GM12873 (cell line): ENCODE results near the gene MGAM2.

Experiments used
- CTCF ChIP-seq: IDR thresholded peaks from 2 replicates; pipeline ENCODE4 v1.5.1; 2012; ENCODE audit warnings: low read depth, mild to moderate bottlenecking, moderate library complexity, low read length, control low read depth; ENCODE audit not compliant: insufficient read depth; ENCODE audit errors: missing control alignments

Gene MGAM2

DNA sequence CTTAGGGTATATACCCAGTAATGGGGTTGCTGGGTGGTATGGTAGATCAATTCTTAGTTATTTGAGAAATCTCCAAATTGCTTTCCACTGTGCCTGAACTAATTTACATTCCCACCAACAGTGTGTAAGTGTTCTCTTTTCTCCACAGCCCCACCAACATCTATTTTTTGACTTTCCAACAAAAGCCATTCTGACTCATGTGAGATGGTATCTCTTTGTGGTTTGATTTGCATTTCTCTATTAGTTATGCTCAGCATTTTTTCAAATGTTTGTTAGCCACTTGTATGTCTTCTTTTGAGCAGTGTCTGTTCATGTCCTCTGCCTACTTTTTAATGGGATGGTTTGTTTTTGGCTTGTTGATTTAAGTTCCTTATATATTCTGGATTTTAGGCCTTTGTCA lies 66.4 kb downstream of the MGAM2 start:
- TF ChIP-seq CTCF = no peak

- TF ChIP-seq CTCF = no peak
These were observed 68.9 kb downstream of the MGAM2 start for GRCh38 chr7:142180426-142180825.

DNA sequence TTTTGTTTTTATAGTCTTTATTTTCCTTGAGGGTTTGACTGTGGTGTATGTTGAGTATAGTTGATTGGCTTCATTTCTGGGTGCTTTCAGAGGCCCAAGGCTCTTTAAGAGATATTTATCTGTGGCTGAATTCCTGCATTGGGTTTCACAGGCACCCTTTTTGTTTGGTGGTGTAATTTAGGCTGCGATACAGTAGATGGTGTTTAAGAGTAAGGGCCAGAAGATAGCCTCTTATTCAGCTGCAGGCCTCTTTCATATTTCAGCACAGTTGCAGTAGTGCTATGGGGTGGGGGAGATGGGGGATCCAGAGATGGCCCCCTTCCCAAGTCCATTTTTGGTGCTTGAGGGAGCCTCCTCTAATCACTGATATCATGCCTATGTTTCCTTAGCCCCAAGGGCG lies 69.7 kb downstream of the MGAM2 start:
- no peak for TF ChIP-seq CTCF

- TF ChIP-seq CTCF = no peak
These were observed 70.4 kb downstream of the MGAM2 start for GRCh38 chr7:142181966-142182365.

DNA sequence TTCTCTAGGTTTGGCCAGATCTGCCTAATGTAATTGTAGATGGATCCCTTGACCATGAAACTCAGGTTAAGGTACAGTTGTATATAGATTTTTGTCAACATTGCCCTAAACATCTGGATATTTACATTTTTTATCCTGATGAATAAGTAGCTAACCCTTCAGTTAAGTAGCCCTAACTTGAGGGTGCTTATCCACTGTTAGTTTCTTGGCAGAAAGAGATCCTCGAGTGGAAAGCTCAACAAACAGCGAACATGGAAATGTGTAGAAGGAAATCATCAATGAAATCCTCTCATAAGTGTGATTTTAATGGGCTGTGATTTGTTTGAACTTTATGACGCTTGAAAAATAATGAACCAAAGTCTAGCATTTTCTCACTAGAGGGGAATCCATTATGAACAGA lies 73.6 kb downstream of the MGAM2 start:
- no peak for TF ChIP-seq CTCF

GRCh38 chr7:142185801-142186200 lies 74.3 kb downstream of the MGAM2 start:
- TF ChIP-seq CTCF = no peak

- no peak for TF ChIP-seq CTCF
These were observed 76.6 kb downstream of the MGAM2 start for GRCh38 chr7:142188154-142188553.

DNA sequence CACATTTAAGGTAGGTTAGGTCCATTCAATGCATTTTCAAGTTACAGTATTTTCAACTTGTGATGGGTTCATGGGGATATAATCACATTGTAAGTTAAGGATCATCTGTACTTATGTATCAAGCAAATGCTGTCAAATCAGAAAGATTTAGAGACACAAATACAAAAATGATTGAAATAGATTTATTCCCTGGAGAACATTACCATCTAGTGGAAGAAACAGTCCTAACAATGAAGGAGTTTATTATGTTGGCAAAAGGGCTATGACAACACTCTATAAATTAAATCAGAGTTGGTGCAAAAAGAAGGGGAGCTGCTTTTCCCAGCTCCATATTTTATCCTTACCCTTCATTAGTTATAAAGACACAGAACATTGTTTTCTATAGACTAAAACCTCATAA lies 77.3 kb downstream of the MGAM2 start:
- TF ChIP-seq CTCF = no peak
